Measurements from ENCODE around the gene SLC30A1.

DNA sequence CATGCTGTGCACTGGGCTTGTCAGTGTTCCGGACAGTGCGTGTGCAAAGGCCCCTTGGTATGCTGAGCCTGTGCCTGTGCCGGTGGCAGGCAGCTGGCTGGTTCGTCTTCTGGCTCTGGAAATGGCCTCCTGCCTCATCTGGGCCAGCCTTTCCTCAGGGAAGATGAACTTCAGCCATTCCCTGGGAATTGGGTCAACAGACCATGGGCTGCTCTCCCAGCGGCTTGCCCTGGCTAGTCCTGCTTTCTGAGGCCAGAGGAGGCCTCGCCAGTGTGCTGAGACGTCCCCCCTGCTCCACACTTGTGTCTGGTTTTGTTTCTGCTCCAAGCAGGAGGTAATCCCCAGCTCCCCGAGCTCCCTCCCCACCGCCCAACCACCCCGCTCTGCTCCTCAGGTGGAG is 54.4 kb downstream of the SLC30A1 start:
- TF ChIP-seq, protein P1, sequence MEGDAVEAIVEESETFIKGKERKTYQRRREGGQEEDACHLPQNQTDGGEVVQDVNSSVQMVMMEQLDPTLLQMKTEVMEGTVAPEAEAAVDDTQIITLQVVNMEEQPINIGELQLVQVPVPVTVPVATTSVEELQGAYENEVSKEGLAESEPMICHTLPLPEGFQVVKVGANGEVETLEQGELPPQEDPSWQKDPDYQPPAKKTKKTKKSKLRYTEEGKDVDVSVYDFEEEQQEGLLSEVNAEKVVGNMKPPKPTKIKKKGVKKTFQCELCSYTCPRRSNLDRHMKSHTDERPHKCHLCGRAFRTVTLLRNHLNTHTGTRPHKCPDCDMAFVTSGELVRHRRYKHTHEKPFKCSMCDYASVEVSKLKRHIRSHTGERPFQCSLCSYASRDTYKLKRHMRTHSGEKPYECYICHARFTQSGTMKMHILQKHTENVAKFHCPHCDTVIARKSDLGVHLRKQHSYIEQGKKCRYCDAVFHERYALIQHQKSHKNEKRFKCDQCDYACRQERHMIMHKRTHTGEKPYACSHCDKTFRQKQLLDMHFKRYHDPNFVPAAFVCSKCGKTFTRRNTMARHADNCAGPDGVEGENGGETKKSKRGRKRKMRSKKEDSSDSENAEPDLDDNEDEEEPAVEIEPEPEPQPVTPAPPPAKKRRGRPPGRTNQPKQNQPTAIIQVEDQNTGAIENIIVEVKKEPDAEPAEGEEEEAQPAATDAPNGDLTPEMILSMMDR (conservative IDR thresholded peaks at IDR 0.05; ENCODE audit: low read length) = no peak
- TF ChIP-seq EZH2phosphoT487 (IDR thresholded peaks at IDR 0.05; ENCODE audit: borderline replicate concordance) = no peak
